ENCODE results near the gene ZBTB43. TPM values are rescaled to one million over a fixed set of nuclear protein-coding genes. Genes with fewer than 3 reads are reported as not detected.

The ZBTB43 gene
- total and polyA plus RNA-seq, 2 experiments from 2014 or later = 9.7 to 11.8 TPM

GRCh38 chr9:126832440-126832839 lies 27.6 kb downstream of the ZBTB43 start (continued):
- TF ChIP-seq ETS1 (IDR thresholded peaks at IDR 0.05) = no peak

- no peaks in the 10 kb centered on the region; the same call in 1 of the 2 replicates for H3K36me3 ChIP-seq (ENCODE audit: insufficient read depth)
- no peak for TF ChIP-seq POLR2AphosphoS5 (IDR thresholded peaks at IDR 0.05; ENCODE audit: low read depth)
- no peak for TF ChIP-seq NANOG (IDR thresholded peaks at IDR 0.05; ENCODE audit: borderline replicate concordance)
- TF ChIP-seq STAT1 (IDR thresholded peaks at IDR 0.05; ENCODE audit: unreplicated experiment) = no peak
- no peak for TF ChIP-seq ZNF462 (CRISPR knock-in tag; IDR thresholded peaks at IDR 0.05)
- TF ChIP-seq REST (IDR thresholded peaks at IDR 0.05; ENCODE audit: unreplicated experiment) = no peak
- TF ChIP-seq ETS1 (IDR thresholded peaks at IDR 0.05) = no peak
- no peak for TF ChIP-seq EZH2 (IDR thresholded peaks at IDR 0.05; ENCODE audit: low read depth, unreplicated experiment)
- TF ChIP-seq JUNB (IDR thresholded peaks at IDR 0.05; ENCODE audit: unreplicated experiment) = no peak
- no peak for TF ChIP-seq EZH2phosphoT487 (IDR thresholded peaks at IDR 0.05; ENCODE audit: unreplicated experiment)
- TF ChIP-seq CTCF (conservative IDR thresholded peaks at IDR 0.05; ENCODE audit: low read depth in 2 of 2) = no peak
- no peak for TF ChIP-seq CREB1 (CRISPR knock-in tag; IDR thresholded peaks at IDR 0.05; ENCODE audit: low read depth)
- no peak for TF ChIP-seq ZNF331 (CRISPR knock-in tag; IDR thresholded peaks at IDR 0.05; ENCODE audit: low read depth)
Measured at GRCh38 chr9:126833020-126833419, 28.2 kb downstream of the ZBTB43 start.

More at GRCh38 chr9:126833020-126833419, 28.2 kb downstream of the ZBTB43 start:
- H3F3A ChIP-seq (replicated peaks; ENCODE audit: low read depth) = no peaks in the 10 kb centered on the region
- Mint-ChIP-seq H3K27me3 (ENCODE audit: insufficient read depth, low read depth, poor library complexity) (no peaks in the 10 kb centered on the region), H3K27ac (no peak overlapping the region), H3K4me1 (no peaks in the 10 kb centered on the region; the same call in 2 of the 3 replicates), H3K4me3 (no peak overlapping the region), H3K36me3 (ENCODE audit: low read depth) (peaks cover 34% of the 10 kb centered on the region), H3K9me3 (no peaks in the 10 kb centered on the region)
- no peaks in the 10 kb centered on the region for H3K27me3 ChIP-seq (ENCODE audit: insufficient read depth)
- no peak overlapping the region for H3K27ac ChIP-seq (ENCODE audit: low read depth)
- H3K9me2 ChIP-seq (ENCODE audit: insufficient read depth) = no peaks in the 10 kb centered on the region
- no peak for DNase-seq (ENCODE audit: low spot score)
- H3K79me2 ChIP-seq (replicated peaks; ENCODE audit: insufficient read depth) = peaks cover 14% of the 10 kb centered on the region
- H4K20me1 ChIP-seq (replicated peaks; ENCODE audit: insufficient read depth) = peaks cover 20% of the 10 kb centered on the region
- no peak overlapping the region for H3K4me2 ChIP-seq
- H3K4me1 ChIP-seq (ENCODE audit: insufficient read depth) = no peaks in the 10 kb centered on the region
- no peak for ATAC-seq
- no peak overlapping the region for H2AFZ ChIP-seq
- H3K4me3 ChIP-seq = no peak overlapping the region

Data from GM23338 (cell line).